Right lobe of liver (tissue), 4 donors: ENCODE data around the gene GLIS2.

Experiments
- POLR2A ChIP-seq: fragments of 450-650 bp; IDR thresholded peaks from one replicate; pipeline ENCODE4 v1.6.1; 2017; ENCODE audit warnings: antibody characterized with exemption, mild to moderate bottlenecking
- TF ChIP-seq, protein P1 (sequence below), 4 donors: fragments of 200-600 bp in 3 of 4; fragments of 450-650 bp in 1 of 4; IDR thresholded peaks; one replicate each; pipeline versions ENCODE4 v1.5.1 to v1.8.0; 2016 to 2022; ENCODE audit warnings: antibody characterized with exemption in 4 of 4, mild to moderate bottlenecking in 2 of 4
- donor health status: DM: no; HTN: no; CAD: no.
- donor health status: DM: no; HTN: no; CAD: no.
- donor health status: DM: no; HTN: yes; CAD: no.

DNA sequence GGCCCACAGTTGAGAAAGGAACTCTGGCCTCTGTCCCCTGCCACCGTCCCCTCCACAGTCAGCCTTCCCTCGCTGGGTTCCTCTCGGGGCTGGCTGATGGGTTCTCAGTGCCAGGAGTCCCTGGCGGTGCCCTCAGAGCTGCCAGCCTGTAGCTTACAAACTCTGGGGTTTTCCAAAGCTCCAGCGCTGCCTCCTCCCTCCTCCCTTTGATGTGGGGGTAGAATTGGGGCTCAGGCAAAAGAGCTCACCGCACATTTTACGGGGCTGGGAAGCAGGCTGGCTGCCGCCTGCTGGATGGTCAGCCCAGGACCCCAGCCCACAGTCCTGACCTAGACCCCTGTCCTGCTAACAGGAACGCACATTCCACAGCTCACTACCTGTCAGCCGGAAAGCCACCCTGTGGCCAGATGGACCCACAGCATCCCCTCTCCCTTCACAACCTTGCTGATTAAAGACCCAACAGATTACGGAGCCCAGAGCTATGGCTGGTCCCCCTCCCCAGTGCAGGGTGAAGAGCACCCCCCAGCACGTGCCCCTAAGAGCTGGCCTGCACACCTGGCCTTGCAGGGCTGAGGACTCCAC, 61.8 kb downstream of the GLIS2 start:
- TF ChIP-seq, protein P1, sequence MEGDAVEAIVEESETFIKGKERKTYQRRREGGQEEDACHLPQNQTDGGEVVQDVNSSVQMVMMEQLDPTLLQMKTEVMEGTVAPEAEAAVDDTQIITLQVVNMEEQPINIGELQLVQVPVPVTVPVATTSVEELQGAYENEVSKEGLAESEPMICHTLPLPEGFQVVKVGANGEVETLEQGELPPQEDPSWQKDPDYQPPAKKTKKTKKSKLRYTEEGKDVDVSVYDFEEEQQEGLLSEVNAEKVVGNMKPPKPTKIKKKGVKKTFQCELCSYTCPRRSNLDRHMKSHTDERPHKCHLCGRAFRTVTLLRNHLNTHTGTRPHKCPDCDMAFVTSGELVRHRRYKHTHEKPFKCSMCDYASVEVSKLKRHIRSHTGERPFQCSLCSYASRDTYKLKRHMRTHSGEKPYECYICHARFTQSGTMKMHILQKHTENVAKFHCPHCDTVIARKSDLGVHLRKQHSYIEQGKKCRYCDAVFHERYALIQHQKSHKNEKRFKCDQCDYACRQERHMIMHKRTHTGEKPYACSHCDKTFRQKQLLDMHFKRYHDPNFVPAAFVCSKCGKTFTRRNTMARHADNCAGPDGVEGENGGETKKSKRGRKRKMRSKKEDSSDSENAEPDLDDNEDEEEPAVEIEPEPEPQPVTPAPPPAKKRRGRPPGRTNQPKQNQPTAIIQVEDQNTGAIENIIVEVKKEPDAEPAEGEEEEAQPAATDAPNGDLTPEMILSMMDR (IDR thresholded peaks at IDR 0.05) = no peak
- no peak for TF ChIP-seq POLR2A
